GM10248 (cell line): Measurements from ENCODE around the gene WRAP53.
A peak's percentile ranks its signal among the peaks of the same experiment; 100 is the strongest.

Experiments
- CTCF ChIA-PET: fragments of 300-600 bp; sonication (Branson Sonifier 250); formaldehyde crosslinking; extraction: SDS; loops from one replicate; lab custom pipeline; 2021; ENCODE audit warnings: antibody characterized with exemption; lab: Yijun Ruan, JAX
- POLR2A ChIA-PET: fragments of 350-650 bp; sonication (Branson Sonifier 250); formaldehyde crosslinking; extraction: SDS; loops from one replicate; lab custom pipeline; 2020; ENCODE audit warnings: antibody characterized with exemption; lab: Yijun Ruan, JAX
- DNase-seq: peaks from one replicate; pipeline ENCODE4 v3.0.0; 2012; ENCODE audit errors: extremely low spot score
- CTCF ChIP-seq: IDR thresholded peaks from 2 replicates; pipeline ENCODE4 v1.5.1; 2012; ENCODE audit warnings: mild to moderate bottlenecking, low read depth; ENCODE audit errors: extremely low read depth, missing control alignments, control extremely low read depth

The WRAP53 gene

GRCh38 chr17:7676533-7676932 lies 11.7 kb upstream of the WRAP53 start:
- POLR2A ChIA-PET = interaction anchor here (1.5 kb wide), 1 partner anchor 11 kb away, joined by 3 read pairs; the partner anchor contains the start of gene TP53
- CTCF ChIA-PET = interaction anchor here (1.3 to 1.5 kb wide), 2 partner anchors 17 to 44 kb away, joined by 3 to 5 read pairs; no protein-coding TSS in a partner anchor
- DNase-seq = no peak
- TF ChIP-seq CTCF = no peak

GRCh38 chr17:7677388-7678067 lies 10.7 kb upstream of the WRAP53 start:
- CTCF ChIA-PET = interaction anchor here (1.3 to 1.9 kb wide), 3 partner anchors 10 to 45 kb away, joined by 3 to 14 read pairs (median 5); partner anchors contain the start of genes TP53 and WRAP53
- POLR2A ChIA-PET = no interaction called here
- DNase-seq = no peak
- TF ChIP-seq CTCF = no peak

- no peak for TF ChIP-seq CTCF
- no peak for DNase-seq
- POLR2A ChIA-PET = interaction anchor here (1.8 kb wide), 1 partner anchor 34 kb away, joined by 12 read pairs; the partner anchor contains the start of gene ATP1B2
- CTCF ChIA-PET = interaction anchor here (1.9 to 5.5 kb wide), 2 partner anchors 11 to 52 kb away, joined by 5 to 112 read pairs; partner anchors contain the start of gene SHBG
Measured at GRCh38 chr17:7684851-7685532, 3.3 kb upstream of the WRAP53 start.

- TF ChIP-seq CTCF = no peak
- CTCF ChIA-PET = interaction anchor here (1.2 to 5.5 kb wide), 7 partner anchors 10 to 330 kb away, joined by 4 to 112 read pairs (median 8); partner anchors contain the start of genes ATP1B2, SHBG and SOX15
- POLR2A ChIA-PET = interaction anchor here (0.6 to 1.8 kb wide), 8 partner anchors 13 to 466 kb away, joined by 3 to 12 read pairs (median 3); partner anchors contain the start of genes ACADVL, ATP1B2, DLG4 and POLR2A
- DNase-seq = peak; percentile 89
Measured at GRCh38 chr17:7685533-7686221, 2.6 kb upstream of the WRAP53 start.

- peak; percentile 75 for DNase-seq
- ChIA-PET CTCF (interaction anchor here (0.9 to 5.5 kb wide), 29 partner anchors 11 to 665 kb away, joined by 3 to 112 read pairs (median 6); partner anchors contain the start of genes ATP1B2, CD68, EFNB3 and FXR2), POLR2A (interaction anchor here (0.6 to 2.4 kb wide), 17 partner anchors 14 to 467 kb away, joined by 3 to 18 read pairs (median 3); partner anchors contain the start of genes ACADVL, ATP1B2, DLG4 and NAA38)
- TF ChIP-seq CTCF = no peak
Measured at GRCh38 chr17:7686222-7687071, 1.8 kb upstream of the WRAP53 start.
